GM18951 (cell line): ENCODE measurements around the gene TEX52.

Experiments
- POLR2A ChIP-seq: IDR thresholded peaks from 4 replicates; pipeline ENCODE4 v1.6.1; 2011; ENCODE audit warnings: mild to moderate bottlenecking; ENCODE audit not compliant: insufficient read length, insufficient read depth; ENCODE audit errors: extremely low read depth
- in situ Hi-C: fragments of 300-500 bp; cut with MboI; formaldehyde crosslinking; loops from one replicate; pipeline ENCODE4 v1.12.0; 2022; ENCODE audit warnings: low sequenced_read_pairs, mixed read lengths, inconsistent platforms; ENCODE audit not compliant: unreplicated experiment

Gene TEX52

GRCh38 chr12:2884810-2885209 lies 28.0 kb upstream of the TEX52 start:
- TF ChIP-seq POLR2A: no peak
- in situ Hi-C loops: no loop called here

DNA sequence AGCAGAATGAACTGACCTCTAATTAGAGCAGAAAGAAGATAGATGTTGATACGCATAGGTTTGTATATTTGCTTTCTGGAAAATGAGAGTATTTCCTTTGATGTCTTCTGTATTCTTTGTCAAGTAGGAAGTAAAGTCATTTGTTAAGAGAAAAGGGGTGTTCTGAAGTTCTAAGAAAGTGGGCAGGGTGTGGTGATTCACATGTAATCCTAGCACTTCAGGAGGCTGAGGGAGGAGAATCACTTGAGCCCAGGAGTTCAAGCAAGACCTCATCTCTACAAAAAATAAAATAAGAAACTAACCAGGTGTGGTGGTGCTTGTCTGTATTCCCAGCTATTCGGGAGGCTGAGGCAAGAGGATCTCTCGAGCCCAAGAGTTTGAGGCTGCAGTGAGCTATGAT lies 23.0 kb upstream of the TEX52 start:
- no peak for TF ChIP-seq POLR2A

DNA sequence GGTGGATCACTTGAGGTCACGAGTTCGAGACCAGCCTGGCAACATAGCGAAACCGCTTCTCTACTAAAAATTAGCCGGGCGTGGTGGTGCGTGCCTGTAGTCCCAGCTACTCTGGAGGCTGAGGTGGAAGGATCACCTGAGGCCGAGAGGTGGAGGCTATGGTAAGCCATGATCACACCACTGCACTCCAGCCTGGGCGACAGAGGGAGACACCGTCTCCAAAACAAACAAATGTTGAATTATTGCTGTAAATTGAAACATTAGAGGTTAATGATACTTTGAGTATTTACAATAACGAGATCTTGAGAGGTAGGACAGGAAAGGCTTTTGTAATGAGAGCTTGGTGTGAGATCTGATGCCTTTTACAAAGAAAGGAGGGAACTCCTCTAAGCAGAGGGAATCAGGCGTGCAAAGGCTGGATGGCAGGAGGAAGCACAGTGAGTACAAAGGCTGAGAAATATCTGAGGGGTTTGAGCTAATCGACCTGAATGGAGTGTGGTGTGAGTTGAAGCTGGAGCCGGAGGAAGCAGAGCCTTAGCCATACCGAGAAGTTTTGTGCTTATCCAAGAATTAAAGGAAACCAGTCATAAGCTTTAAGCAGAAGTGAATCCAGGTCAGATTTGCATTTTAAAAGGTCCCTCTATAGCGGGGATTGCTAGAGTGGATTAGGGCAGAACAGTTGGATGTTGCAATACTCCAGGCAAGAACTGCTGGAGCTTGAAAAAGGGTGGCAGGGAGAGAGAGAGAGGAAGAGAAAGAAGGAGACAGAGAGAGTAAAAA lies 21.3 kb upstream of the TEX52 start:
- in situ Hi-C loops: no loop called here

More for the DNA sequence above, 23.0 kb upstream of the TEX52 start:
- in situ Hi-C loops: no loop called here

DNA sequence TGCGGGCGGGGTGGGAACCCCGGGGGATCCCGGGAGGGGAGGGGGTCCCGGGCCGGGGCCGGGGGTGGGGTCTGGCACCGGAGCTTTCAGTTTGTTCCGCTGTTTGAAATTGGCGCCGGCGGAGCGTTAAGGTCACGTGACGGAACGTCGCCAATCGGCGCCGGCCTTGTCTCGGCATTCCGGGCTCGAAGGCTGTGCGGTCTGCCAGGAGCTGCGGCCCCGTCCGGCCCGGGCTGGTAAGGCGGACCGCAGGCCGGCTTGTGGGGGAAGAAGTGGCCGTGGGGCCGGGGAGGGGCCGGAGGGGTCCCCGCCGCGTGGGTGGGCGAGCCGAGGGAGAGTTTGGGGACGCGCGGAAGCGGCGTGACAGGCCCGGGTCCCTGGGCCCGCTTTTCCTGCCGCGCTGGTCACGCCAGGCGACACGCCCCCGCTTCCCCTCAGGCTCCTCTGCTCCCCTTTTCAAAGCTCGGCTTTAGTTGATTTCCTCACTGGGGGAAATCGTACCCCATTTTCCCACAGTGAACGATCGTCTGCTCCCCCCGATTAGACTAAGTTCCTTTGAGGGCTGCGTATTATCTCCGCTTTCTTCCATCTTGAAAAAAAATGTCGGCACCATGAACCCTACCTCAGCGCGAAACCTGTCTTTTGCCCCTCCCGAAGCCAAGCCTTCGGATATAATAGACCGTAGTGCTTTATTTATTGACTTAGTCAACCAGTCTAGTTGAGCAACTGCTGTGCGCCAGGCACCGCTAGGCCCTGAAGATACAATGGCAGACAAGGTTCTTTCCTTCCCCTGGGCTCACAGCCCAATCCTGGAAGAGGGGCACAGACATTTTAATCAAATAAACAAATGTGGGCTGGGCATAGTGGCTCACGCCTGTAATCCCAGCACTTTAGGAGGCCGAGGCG lies 20.5 kb upstream of the TEX52 start, which contains the start of the genes FOXM1 and RHNO1:
Gene FOXM1, minus strand, starts transcription at position 128 of the 906 bp plus-strand sequence. CDS start 2,696 bp downstream, outside the sequence.
Gene RHNO1, plus strand, starts transcription at position 177 of the 906 bp plus-strand sequence. CDS start 8,144 bp downstream, outside the sequence.
- in situ Hi-C loops: no loop called here
- TF ChIP-seq POLR2A: peak; percentile 83

More for the DNA sequence above, 21.3 kb upstream of the TEX52 start:
- TF ChIP-seq POLR2A: no peak

DNA sequence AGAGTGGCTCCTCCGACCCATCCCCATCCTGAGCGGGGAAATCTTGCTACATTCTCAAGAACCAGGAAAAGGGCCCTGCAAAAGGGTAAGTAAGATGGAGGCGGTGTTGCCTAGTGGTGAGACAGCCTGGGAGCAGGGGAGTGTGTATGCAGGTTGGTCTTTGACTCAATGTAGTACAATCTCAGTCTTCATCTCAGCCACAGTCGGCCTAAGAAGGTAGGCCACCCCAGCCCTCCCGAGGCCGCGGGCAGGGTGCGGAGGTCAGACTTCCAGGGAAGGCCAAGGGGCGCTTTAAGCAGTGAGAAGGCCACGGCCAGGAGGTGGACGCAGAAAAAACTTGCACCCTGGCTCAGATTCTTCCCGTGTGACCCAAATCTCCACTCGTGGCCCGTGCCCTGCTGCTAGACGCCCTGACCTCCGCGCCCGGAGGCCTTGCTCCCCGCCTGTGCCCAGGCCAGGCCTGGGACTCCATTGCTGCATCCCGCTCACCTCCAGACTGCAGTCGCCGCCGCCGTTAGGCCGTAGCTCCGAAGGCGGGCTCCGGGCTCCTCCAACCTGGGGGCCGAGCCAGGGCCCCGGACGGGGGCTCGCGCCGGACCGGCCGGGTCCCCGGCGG lies 19.7 kb upstream of the TEX52 start:
- in situ Hi-C loops: no loop called here
- TF ChIP-seq POLR2A: no peak

- in situ Hi-C loops: loop anchor here (25.0 kb wide), 1 partner anchor 168 kb away; no protein-coding TSS in a partner anchor
These were observed 12.3 kb upstream of the TEX52 start for GRCh38 chr12:2868986-2869632.

- TF ChIP-seq POLR2A: no peak
- in situ Hi-C loops: loop anchor here (25.0 kb wide), 1 partner anchor 173 kb away; no protein-coding TSS in a partner anchor
These were observed 7.4 kb upstream of the TEX52 start for GRCh38 chr12:2864198-2864597.

DNA sequence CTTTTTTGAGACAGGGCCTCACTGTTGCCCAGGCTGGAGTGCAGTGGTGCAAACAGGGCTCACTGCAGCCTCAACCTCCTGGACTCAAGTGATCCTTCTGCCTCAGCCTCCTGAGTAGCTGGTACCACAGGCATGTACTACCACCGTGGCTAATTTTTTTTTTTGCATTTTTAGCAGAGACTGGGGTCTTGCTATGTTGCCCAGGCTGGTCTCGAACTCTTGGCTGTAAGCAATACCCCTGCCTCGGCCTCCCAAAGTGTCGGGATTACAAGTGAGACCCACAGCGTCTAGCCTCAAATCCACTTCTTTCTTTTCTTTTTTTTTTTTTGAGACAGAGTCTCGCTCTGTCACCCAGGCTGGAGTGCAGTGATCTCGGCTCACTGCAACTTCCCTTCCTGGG lies 6.6 kb upstream of the TEX52 start:
- in situ Hi-C loops: loop anchor here (25.0 kb wide), 1 partner anchor 174 kb away; no protein-coding TSS in a partner anchor

DNA sequence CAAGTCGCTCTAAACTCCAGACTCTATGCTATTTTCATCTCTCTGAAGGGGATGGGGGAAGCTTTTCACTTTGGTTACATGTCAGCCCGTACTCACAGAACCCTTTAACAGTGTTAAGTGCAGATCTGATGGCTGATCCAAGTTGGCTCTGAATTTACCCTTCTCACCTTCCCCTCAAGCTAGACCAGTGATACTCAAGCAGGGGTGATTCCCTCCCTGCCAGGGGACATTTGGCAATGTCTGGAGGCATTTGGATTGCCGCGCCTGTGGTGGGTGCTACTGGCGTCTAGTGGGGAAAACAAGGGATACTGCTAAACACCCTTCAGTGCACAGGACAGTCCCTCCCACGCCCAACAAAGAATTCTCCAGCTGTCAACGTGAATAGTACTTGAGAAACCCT lies 6.0 kb upstream of the TEX52 start:
- in situ Hi-C loops: loop anchor here (25.0 kb wide), 1 partner anchor 174 kb away; no protein-coding TSS in a partner anchor
- no peak for TF ChIP-seq POLR2A

GRCh38 chr12:2860170-2860569 lies 3.3 kb upstream of the TEX52 start:
- in situ Hi-C loops: loop anchor here (25.0 kb wide), 1 partner anchor 177 kb away; no protein-coding TSS in a partner anchor
- TF ChIP-seq POLR2A: no peak

GRCh38 chr12:2858944-2859421 lies 2.1 kb upstream of the TEX52 start:
- TF ChIP-seq POLR2A: no peak
- in situ Hi-C loops: loop anchor here (25.0 kb wide), 1 partner anchor 178 kb away; no protein-coding TSS in a partner anchor

DNA sequence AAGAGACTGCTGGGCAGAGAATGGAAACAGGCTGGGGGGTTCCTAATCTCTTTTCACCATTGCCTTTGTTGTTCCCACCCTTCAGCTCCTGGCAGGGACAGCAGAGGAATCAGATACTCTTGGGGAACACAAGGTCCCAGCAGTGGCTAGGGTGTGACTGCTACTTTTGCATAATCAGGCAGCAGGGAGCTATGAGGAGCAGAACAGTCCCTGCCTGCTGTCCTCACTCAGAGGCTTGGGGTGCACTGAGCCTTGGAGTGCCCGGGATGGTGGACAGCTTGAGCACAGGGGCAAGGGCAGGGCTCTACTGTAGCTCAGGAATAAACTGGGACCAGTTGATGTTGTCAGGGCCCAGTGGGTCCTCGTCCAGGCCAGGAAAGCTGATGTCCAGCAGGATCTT lies 1.5 kb upstream of the TEX52 start:
- peak; percentile 2 for TF ChIP-seq POLR2A
- in situ Hi-C loops: loop anchor here (25.0 kb wide), 1 partner anchor 179 kb away; no protein-coding TSS in a partner anchor
